A549 (cell line): ENCODE data around the gene HPCAL1. TPM values are rescaled to one million over a fixed set of nuclear protein-coding genes. Genes with fewer than 3 reads are reported as not detected.

Source experiments
- ATAC-seq, 2 experiments: fragments of 200-7000 bp in 1 of 2; fragments of >200 bp in 1 of 2; cut with Nextera tagmentation in 1 of 2; cut with Tn5 transposase in 1 of 2; 3 replicates each; pipeline versions ENCODE4 v1.8.0 to v1.9.1; 2018 to 2020; ENCODE audit warnings: mild to moderate bottlenecking in 1 of 2, moderate library complexity in 1 of 2
- CTCF ChIA-PET: fragments of 300-600 bp; sonication (Branson Sonifier 250); formaldehyde crosslinking; extraction: SDS; loops from one replicate; lab custom pipeline; 2021; ENCODE audit warnings: antibody characterized with exemption, inconsistent platforms; lab: Yijun Ruan, JAX
- POLR2A ChIA-PET: fragments of 350-600 bp; formaldehyde crosslinking; extraction: SDS; loops from one replicate; lab custom pipeline; 2021; ENCODE audit warnings: antibody characterized with exemption, inconsistent platforms; lab: Yijun Ruan, JAX
- DNase-seq, 2 experiments: peaks; one replicate each; pipeline versions ENCODE4 v3.0.0 to v3.0.0-alpha.2; 2011 to 2016; ENCODE audit warnings: low read depth in 1 of 2, low spot score in 1 of 2
- FAIRE-seq: peaks from 2 replicates; lab custom pipeline; 2011; peaks lifted over from hg19 to GRCh38; lab: Jason Lieb, UNC
- H3K27ac ChIP-seq, 2 experiments: fragments of >200 bp; sonication (Bioruptor Twin); formaldehyde crosslinking; 3 replicates each; pipeline ENCODE4 v1.5.1; 2016 to 2017
- H3K4me1 ChIP-seq: fragments of >200 bp; sonication (Bioruptor Twin); formaldehyde crosslinking; 3 replicates; pipeline ENCODE4 v1.6.1; 2016
- H3K4me2 ChIP-seq: fragments of >200 bp; sonication (Bioruptor Twin); formaldehyde crosslinking; 3 replicates; pipeline ENCODE4 v1.6.1; 2016
- H3K4me3 ChIP-seq: fragments of >200 bp; sonication (Bioruptor Twin); formaldehyde crosslinking; 3 replicates; pipeline ENCODE4 v1.5.1; 2016
- H3K9me3 ChIP-seq: fragments of >200 bp; sonication (Bioruptor Twin); formaldehyde crosslinking; 3 replicates; pipeline ENCODE4 v1.6.1; 2016
- ATOH8 ChIP-seq: fragments of 250-450 bp; sonication (Bioruptor Pico); IDR thresholded peaks from 2 replicates; pipeline ENCODE4 v1.5.0; 2020; ENCODE audit warnings: low read depth, mild to moderate bottlenecking, moderate library complexity
- BHLHE40 ChIP-seq: IDR thresholded peaks from 2 replicates; pipeline ENCODE4 v1.6.1; 2012; ENCODE audit warnings: low read depth, low read length, inconsistent platforms
- CTCF ChIP-seq: fragments of >200 bp; sonication (Bioruptor Twin); formaldehyde crosslinking; IDR thresholded peaks from 3 replicates; pipeline ENCODE4 v1.5.1; 2016
- E2F6 ChIP-seq: IDR thresholded peaks from 2 replicates; pipeline ENCODE4 v1.6.1; 2012; ENCODE audit warnings: low read depth, borderline replicate concordance
- FOSL2 ChIP-seq, 2 experiments: fragments of 450-650 bp in 1 of 2; fragments of >200 bp in 1 of 2; sonication (Bioruptor Twin) in 1 of 2; formaldehyde crosslinking; IDR thresholded peaks; 2 replicates each; pipeline versions ENCODE4 v1.5.0 to v1.6.1; 2016 to 2020; ENCODE audit warnings: mild to moderate bottlenecking in 1 of 2, moderate library complexity in 1 of 2
- FOXS1 ChIP-seq: fragments of 250-450 bp; sonication (Bioruptor Pico); IDR thresholded peaks from 2 replicates; pipeline ENCODE4 v1.5.0; 2020; ENCODE audit warnings: mild to moderate bottlenecking, moderate library complexity
- GATA3 ChIP-seq: IDR thresholded peaks from 2 replicates; pipeline ENCODE4 v1.6.1; 2012; ENCODE audit warnings: borderline replicate concordance
- HES2 ChIP-seq: fragments of >200 bp; sonication (Bioruptor Twin); formaldehyde crosslinking; IDR thresholded peaks from 2 replicates; pipeline ENCODE4 v1.6.1; 2016
- HOXA7 ChIP-seq: fragments of 250-450 bp; sonication (Bioruptor Pico); IDR thresholded peaks from 2 replicates; pipeline ENCODE4 v1.5.0; 2020; ENCODE audit warnings: mild to moderate bottlenecking, moderate library complexity
- JUN ChIP-seq, 2 experiments: fragments of >200 bp; sonication (Bioruptor Twin); formaldehyde crosslinking; IDR thresholded peaks; 2 replicates in 1 of 2; 3 replicates in 1 of 2; pipeline ENCODE4 v1.6.1; 2016 to 2017
- KDM5A ChIP-seq: fragments of 200-600 bp; sonication (generic); IDR thresholded peaks from 2 replicates; pipeline ENCODE4 v1.6.1; 2016; ENCODE audit warnings: antibody characterized with exemption, mild to moderate bottlenecking
- MAFK ChIP-seq: fragments of 450-650 bp; IDR thresholded peaks from 2 replicates; pipeline ENCODE4 v1.6.1; 2014; ENCODE audit not compliant: partially characterized antibody
- MAZ ChIP-seq: fragments of 150-350 bp; IDR thresholded peaks from 2 replicates; pipeline ENCODE4 v1.6.1; 2014; ENCODE audit warnings: antibody characterized with exemption, low read depth, low read length, borderline replicate concordance
- POLR2A ChIP-seq: IDR thresholded peaks from 2 replicates; pipeline ENCODE4 v1.6.1; 2012; ENCODE audit warnings: mild to moderate bottlenecking, low read length
- POLR2AphosphoS2 ChIP-seq: conservative IDR thresholded peaks from 2 replicates; pipeline ENCODE4 v1.6.1; 2012; ENCODE audit warnings: low read length, improper control_type of control experiment, inconsistent platforms
- RAD21 ChIP-seq, 2 experiments: fragments of >200 bp in 1 of 2; sonication (Bioruptor Twin) in 1 of 2; formaldehyde crosslinking in 1 of 2; IDR thresholded peaks in 1 of 2; conservative IDR thresholded peaks in 1 of 2; 2 replicates in 1 of 2; 3 replicates in 1 of 2; pipeline ENCODE4 v1.6.1; 2012 to 2018; ENCODE audit warnings: inconsistent platforms in 1 of 2
- RNF2 ChIP-seq: fragments of 200-600 bp; sonication (generic); IDR thresholded peaks from 2 replicates; pipeline ENCODE4 v1.6.1; 2016; ENCODE audit warnings: low read depth, mild to moderate bottlenecking, antibody characterized with exemption, moderate library complexity, borderline replicate concordance
- SMC3 ChIP-seq: fragments of >200 bp; sonication (Bioruptor Twin); formaldehyde crosslinking; IDR thresholded peaks from 3 replicates; pipeline ENCODE4 v1.6.1; 2018; ENCODE audit warnings: inconsistent platforms
- TP53 ChIP-seq: fragments of 250-450 bp; sonication (Bioruptor Pico); IDR thresholded peaks from 2 replicates; pipeline ENCODE4 v1.5.0; 2021; ENCODE audit warnings: mild to moderate bottlenecking, moderate library complexity
- ZFP36 ChIP-seq: fragments of 450-650 bp; IDR thresholded peaks from 2 replicates; pipeline ENCODE4 v1.6.1; 2014; ENCODE audit warnings: borderline replicate concordance; ENCODE audit not compliant: partially characterized antibody
- ZNF302 ChIP-seq: fragments of 250-450 bp; sonication (Bioruptor Pico); IDR thresholded peaks from 2 replicates; pipeline ENCODE4 v1.9.0; 2021; ENCODE audit warnings: inconsistent platforms, mild to moderate bottlenecking, moderate library complexity
- WGBS: methylation state at CpG from one replicate; pipeline ENCODE4 v1.1.6; 2017; ENCODE audit errors: missing lambda C conversion rate; 5-methylcytosine and 5-hydroxymethylcytosine counted together
- polyA plus RNA-seq, 4 experiments: library from polyadenylated mRNA; depleted of rRNA in 3 of 4; stranded (reverse); fragments of >200 nt; fragmentation: RNase III in 1 of 4; extraction: RNeasy Plus Mini Kit Qiagen cat#74134 plus additional on column Dnase treatment in 1 of 4; gene quantifications; 2 replicates in 3 of 4; 3 replicates in 1 of 4; pipeline ENCODE4 v1.2.3, GENCODE V29; 2011 to 2017

Gene HPCAL1
- polyA plus RNA-seq, 2 of the 4 experiments (the other 2 are of a cell fraction), result 44.4 to 66.4 TPM

- WGBS, result 87% methylated on average over 11 of the region's 11 CpGs
- Histone ChIP-seq H3K4me1 (peaks cover 5% of the 10 kb centered on the region; the same call in 1 of the 3 replicates), H3K4me2 (no peak overlapping the region), H3K4me3 (no peak overlapping the region), H3K9me3 (no peaks in the 10 kb centered on the region), H3K27ac (no peak overlapping the region)
- FAIRE-seq (no peak), ATAC-seq (peak; percentile 0 to 1; a peak in 1 of 6 replicates)
- POLR2A ChIA-PET, result interaction anchor here (2.8 kb wide), 1 partner anchor 8 kb away, joined by 19 read pairs; the partner anchor contains the start of gene ODC1
- TF ChIP-seq POLR2AphosphoS2 (peak; percentile 61), KDM5A (no peak), SMC3 (no peak), FOSL2 (IDR thresholded peaks at IDR 0.05) (no peak), FOSL2 (CRISPR knock-in tag; IDR thresholded peaks at IDR 0.05) (no peak), JUN (IDR thresholded peaks at IDR 0.05) (peak in 1 of 2 experiments; percentile 16; a peak in 1 of 5 replicates), ZFP36 (no peak), E2F6 (no peak), TP53 (CRISPR knock-in tag) (no peak)
- TF ChIP-seq, all 56 proteins: peak for 2
- DNase-seq, result no peak
- CTCF ChIA-PET, result interaction anchor here (0.7 to 12.0 kb wide), 16 partner anchors 8 to 626 kb away, joined by 3 to 322 read pairs (median 4); partner anchors contain the start of genes ODC1 and RRM2
Measured at GRCh38 chr2:10439185-10439879, 136.6 kb downstream of the HPCAL1 start.

- TF ChIP-seq HES2, result no peak
- TF ChIP-seq POLR2AphosphoS2, result 0 out of 2 replicates have a peak, but pooled peaks have one; percentile 9
- TF ChIP-seq CTCF, result no peak
- no peak for TF ChIP-seq RNF2
- ChIA-PET POLR2A (interaction anchor here (2.8 kb wide), 1 partner anchor 8 kb away, joined by 19 read pairs; the partner anchor contains the start of gene ODC1), CTCF (interaction anchor here (0.9 to 12.0 kb wide), 13 partner anchors 8 to 405 kb away, joined by 3 to 322 read pairs (median 7); partner anchors contain the start of genes ODC1 and RRM2)
- WGBS, result 94% methylated on average over 8 of the region's 8 CpGs
- ATAC-seq (no peak), DNase-seq (no peak), FAIRE-seq (no peak)
- no peaks in the 10 kb centered on the region for H3K4me1 ChIP-seq
- H3K4me2 ChIP-seq, result no peak overlapping the region
- H3K27ac ChIP-seq, result no peak overlapping the region
- no peak overlapping the region for H3K4me3 ChIP-seq
- H3K9me3 ChIP-seq, result no peaks in the 10 kb centered on the region
Measured at GRCh38 chr2:10439971-10440370, 137.3 kb downstream of the HPCAL1 start.

GRCh38 chr2:10440736-10441135 lies 138.0 kb downstream of the HPCAL1 start:
- CTCF ChIA-PET, result interaction anchor here (0.8 to 12.0 kb wide), 6 partner anchors 31 to 368 kb away, joined by 3 to 322 read pairs (median 24); partner anchors contain the start of gene RRM2
- 90% methylated on average over 6 of the region's 6 CpGs for WGBS
- ATAC-seq, result no peak
- no peak for DNase-seq
- Histone ChIP-seq H3K4me2 (no peak overlapping the region), H3K4me3 (no peak overlapping the region)
- POLR2A ChIA-PET, result interaction anchor here (2.8 kb wide), 1 partner anchor 7 kb away, joined by 19 read pairs; the partner anchor contains the start of gene ODC1
- no peak for FAIRE-seq
- TF ChIP-seq GATA3 (no peak), MAZ (no peak), BHLHE40 (no peak), MAFK (no peak), ATOH8 (CRISPR knock-in tag) (no peak), SMC3 (no peak), HOXA7 (CRISPR knock-in tag) (no peak), FOXS1 (CRISPR knock-in tag) (no peak), ZNF302 (CRISPR knock-in tag) (no peak), RAD21 (conservative IDR thresholded peaks at IDR 0.05 in 1 of 2, IDR thresholded peaks at IDR 0.05 in 1 of 2) (no peak), POLR2A (no peak)
- TF ChIP-seq, all 56 proteins: peak for 0
- H3K9me3 ChIP-seq, result no peaks in the 10 kb centered on the region
- no peaks in the 10 kb centered on the region for H3K4me1 ChIP-seq
- H3K27ac ChIP-seq, result no peak overlapping the region
